NCI-H2196 (cell line): ENCODE measurements around the gene DDR2.
A peak's percentile ranks its signal among the peaks of the same experiment; 100 is the strongest.
"Not testable (repeated sequence)": the region's sequence is repeated elsewhere in the genome, so short reads cannot be mapped to it uniquely, and the experiment has no call there.

Experiments used
- DNase-seq: peaks from one replicate; lab custom pipeline; 2025; ENCODE audit not compliant: unreplicated experiment; lab: John Stamatoyannopoulos, UW

DDR2 gene

GRCh38 chr1:162753998-162754585 lies 121.8 kb downstream of the DDR2 start:
- no peak for DNase-seq

GRCh38 chr1:162755306-162755705 lies 123.0 kb downstream of the DDR2 start:
- DNase-seq = no peak

GRCh38 chr1:162756523-162756922 lies 124.3 kb downstream of the DDR2 start:
- DNase-seq = no peak

- DNase-seq = no peak
Measured at GRCh38 chr1:162757476-162757875, 125.2 kb downstream of the DDR2 start.

- no peak for DNase-seq
Measured at GRCh38 chr1:162765788-162766187, 133.5 kb downstream of the DDR2 start.

- no peak for DNase-seq
Measured at GRCh38 chr1:162772571-162773154, 140.4 kb downstream of the DDR2 start.

- DNase-seq = no peak
Measured at GRCh38 chr1:162774007-162774406, 141.7 kb downstream of the DDR2 start.

- no peak for DNase-seq
Measured at GRCh38 chr1:162779043-162779442, 146.8 kb downstream of the DDR2 start.

GRCh38 chr1:162782671-162783070 lies 150.4 kb downstream of the DDR2 start:
- DNase-seq = no peak

- not testable (repeated sequence) for DNase-seq
Measured at GRCh38 chr1:162784926-162785325, 152.7 kb downstream of the DDR2 start.

GRCh38 chr1:162788783-162789182 lies 156.5 kb downstream of the DDR2 start:
- DNase-seq = not testable (repeated sequence)

- peak; percentile 75 for DNase-seq
Measured at GRCh38 chr1:162790303-162790984, 158.2 kb downstream of the DDR2 start, which contains the start of gene HSD17B7. Gene HSD17B7, plus strand, starts transcription at chr1:162790702. Its CDS starts 99 bp downstream, at chr1:162790801.

GRCh38 chr1:162790985-162791357 lies 158.7 kb downstream of the DDR2 start:
- DNase-seq = peak; percentile 12

GRCh38 chr1:162794284-162794683 lies 162.0 kb downstream of the DDR2 start:
- not testable (repeated sequence) for DNase-seq

GRCh38 chr1:162796617-162797279 lies 164.5 kb downstream of the DDR2 start:
- DNase-seq = not testable (repeated sequence)

- peak; percentile 64 for DNase-seq
Measured at GRCh38 chr1:162799995-162800830, 167.9 kb downstream of the DDR2 start.

- DNase-seq = not testable (repeated sequence)
Measured at GRCh38 chr1:162807503-162807902, 175.2 kb downstream of the DDR2 start.

GRCh38 chr1:162812357-162812756 lies 180.1 kb downstream of the DDR2 start:
- not testable (repeated sequence) for DNase-seq

GRCh38 chr1:162818136-162818535 lies 185.9 kb downstream of the DDR2 start:
- DNase-seq = not testable (repeated sequence)

GRCh38 chr1:162818666-162819065 lies 186.4 kb downstream of the DDR2 start:
- not testable (repeated sequence) for DNase-seq
